T-helper 22 cell (primary cell): ENCODE results near the gene TRIM14.
"Not testable (repeated sequence)": the region's sequence is repeated elsewhere in the genome, so short reads cannot be mapped to it uniquely, and the experiment has no call there.

Source experiments
- DNase-seq: peaks from one replicate; pipeline ENCODE4 v3.0.0-alpha.2; 2020; ENCODE audit warnings: low read depth

Gene TRIM14

DNA sequence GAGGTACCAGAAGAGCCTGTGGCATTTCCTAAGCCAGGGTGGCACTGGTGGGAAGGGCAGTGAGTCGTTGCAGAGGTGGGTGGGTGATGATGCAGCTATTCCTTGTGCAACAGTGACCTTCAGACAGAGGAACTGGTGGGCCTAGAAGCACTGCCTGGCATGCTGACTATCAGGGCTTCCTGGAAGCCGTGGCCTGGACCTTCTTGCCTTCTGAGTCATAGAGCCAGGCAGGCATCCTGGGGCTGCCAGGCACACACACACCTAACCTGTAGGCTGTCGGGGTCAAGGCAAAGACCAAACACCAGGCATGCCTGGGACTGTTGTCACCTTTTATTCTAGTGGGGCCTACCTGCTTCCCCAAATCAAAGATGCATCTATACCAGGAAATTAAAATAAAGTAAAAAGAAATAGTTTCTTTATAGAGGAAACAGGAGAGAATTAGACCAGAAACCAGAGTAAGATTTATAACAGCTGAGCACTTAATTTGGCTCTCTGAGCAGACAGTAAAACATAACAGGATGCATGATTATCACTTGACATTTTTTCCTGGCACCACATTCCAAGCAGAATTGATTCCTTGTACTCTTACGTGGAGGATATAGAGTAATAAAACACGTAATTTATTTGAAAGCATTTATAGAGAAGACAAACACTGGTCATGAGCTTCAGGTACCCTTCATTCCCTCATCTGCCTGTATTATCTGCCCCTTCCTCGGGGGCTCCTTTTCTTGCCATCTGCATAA, 37.4 kb downstream of the TRIM14 start:
- DNase-seq = no peak

GRCh38 chr9:98080780-98081179, 38.2 kb downstream of the TRIM14 start:
- no peak for DNase-seq

DNA sequence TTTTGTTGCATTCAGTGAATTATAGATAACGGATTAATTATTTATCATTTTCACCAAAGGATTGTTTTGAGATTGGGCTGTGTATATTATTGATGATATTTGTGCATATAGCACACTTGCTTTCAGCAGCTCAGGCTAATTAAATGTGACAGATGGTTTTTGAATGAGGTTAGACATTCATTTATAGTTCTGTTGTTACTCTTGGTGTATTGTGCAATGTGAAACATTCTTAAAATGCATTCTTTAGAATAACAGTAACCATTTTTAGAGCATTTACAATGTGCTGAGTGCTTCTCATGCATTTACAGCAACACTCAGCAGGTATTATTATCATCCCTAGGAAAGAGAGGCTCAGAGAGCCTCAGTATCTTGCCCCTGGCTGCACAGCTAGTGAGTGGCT, 38.7 kb downstream of the TRIM14 start:
- no peak for DNase-seq

GRCh38 chr9:98078895-98079294, 40.1 kb downstream of the TRIM14 start:
- no peak for DNase-seq

DNA sequence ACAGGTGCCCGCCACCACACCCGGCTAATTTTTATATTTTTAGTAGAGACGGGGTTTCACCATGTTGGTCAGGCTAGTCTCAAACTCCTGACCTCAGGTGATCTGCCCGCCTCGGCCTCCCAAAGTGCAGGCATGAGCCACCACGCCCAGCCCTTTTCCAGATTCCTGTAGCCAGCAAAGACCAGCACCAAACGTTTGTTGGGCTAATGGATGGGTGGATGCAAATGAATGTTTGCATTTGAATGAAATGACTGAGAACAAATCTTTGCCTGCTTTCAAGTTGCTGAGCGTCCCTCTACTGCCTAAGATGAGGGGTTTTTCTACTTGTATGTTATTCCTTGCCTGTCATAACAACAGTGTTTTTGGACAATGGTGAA, 42.5 kb downstream of the TRIM14 start:
- not testable (repeated sequence) for DNase-seq

GRCh38 chr9:98075332-98075805, 43.7 kb downstream of the TRIM14 start:
- DNase-seq = no peak

GRCh38 chr9:98074115-98074990, 44.7 kb downstream of the TRIM14 start:
- peak; percentile 29 for DNase-seq

- DNase-seq = no peak
Measured at GRCh38 chr9:98071737-98072136, 47.3 kb downstream of the TRIM14 start.

GRCh38 chr9:98070704-98071103, 48.3 kb downstream of the TRIM14 start:
- no peak for DNase-seq

DNA sequence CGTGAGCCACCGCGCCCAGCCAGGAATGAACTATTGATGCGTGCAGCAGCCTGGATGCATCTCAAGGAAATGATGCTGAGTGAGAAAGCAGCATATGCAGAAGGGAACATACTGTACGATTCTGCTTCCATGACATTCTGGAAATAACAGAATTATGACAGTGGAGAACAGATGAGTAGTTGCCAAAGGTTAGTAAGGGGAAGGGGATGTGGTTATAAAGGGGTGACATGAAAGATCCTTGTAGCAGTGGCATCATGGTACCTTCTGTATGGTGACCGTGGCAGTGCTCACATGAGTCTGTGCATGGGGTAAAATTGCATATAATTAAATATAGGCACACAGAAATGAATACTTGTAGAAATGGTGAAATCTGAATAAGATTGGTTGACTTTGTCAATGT, 49.5 kb downstream of the TRIM14 start:
- DNase-seq = no peak

DNA sequence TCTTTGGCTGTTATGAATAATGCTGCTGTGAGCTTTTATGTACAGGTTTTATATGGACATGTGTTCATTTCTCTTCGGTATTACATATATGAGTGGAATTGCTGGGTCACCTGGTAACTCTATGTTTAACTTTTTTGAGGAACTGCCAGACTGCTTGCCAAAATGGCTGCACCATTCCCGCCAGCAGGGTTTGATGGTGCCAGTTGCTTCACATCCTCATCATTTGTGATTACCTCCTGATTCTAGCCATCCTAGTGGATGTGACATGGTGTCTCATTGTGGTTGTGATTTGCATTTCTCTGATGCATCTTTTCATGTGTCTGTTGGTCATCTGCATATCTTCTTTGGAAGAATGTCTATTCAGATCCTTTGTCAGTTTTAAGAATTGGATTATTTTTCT, 51.8 kb downstream of the TRIM14 start:
- DNase-seq = no peak

GRCh38 chr9:98066235-98066634, 52.8 kb downstream of the TRIM14 start:
- no peak for DNase-seq

DNA sequence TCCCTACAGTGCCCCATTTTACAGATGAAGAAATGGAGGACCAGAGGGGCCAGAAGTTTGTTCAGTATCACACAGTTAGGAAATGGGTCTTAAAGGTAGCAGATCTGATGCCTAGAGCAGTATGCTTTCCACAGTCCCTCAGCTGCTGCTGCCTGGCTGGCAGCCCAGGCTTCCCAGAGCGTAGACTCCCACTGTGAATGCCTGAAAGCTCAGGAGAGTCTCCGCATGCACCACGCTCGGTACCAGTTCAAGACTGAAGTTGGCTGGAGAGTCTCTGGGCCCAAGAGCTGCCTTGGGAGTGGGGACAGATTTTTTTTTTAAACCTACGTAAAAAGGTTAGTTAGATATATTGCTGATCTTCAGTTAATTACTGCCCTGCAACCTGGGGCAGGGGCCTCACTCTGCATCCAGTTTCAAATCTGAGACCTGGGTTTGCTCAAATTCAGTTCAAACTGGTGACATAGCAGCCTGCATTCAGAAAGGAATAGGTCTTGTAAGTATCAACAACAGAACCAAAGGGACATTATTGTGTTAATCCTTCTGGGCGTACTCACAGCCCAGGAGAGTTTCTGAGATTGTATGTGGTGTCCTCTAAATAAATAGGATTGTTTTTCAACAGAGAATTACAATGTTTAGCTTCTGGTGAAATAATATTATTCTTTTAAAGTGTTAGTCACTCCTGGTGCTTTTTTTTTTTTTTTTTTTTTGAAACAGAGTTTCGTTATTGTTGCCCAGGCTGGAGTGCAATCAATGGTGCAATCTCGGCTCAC, 54.2 kb downstream of the TRIM14 start:
- no peak for DNase-seq

GRCh38 chr9:98062161-98062560, 56.9 kb downstream of the TRIM14 start:
- DNase-seq = no peak

GRCh38 chr9:98057138-98057799, 61.8 kb downstream of the TRIM14 start:
- no peak for DNase-seq

DNA sequence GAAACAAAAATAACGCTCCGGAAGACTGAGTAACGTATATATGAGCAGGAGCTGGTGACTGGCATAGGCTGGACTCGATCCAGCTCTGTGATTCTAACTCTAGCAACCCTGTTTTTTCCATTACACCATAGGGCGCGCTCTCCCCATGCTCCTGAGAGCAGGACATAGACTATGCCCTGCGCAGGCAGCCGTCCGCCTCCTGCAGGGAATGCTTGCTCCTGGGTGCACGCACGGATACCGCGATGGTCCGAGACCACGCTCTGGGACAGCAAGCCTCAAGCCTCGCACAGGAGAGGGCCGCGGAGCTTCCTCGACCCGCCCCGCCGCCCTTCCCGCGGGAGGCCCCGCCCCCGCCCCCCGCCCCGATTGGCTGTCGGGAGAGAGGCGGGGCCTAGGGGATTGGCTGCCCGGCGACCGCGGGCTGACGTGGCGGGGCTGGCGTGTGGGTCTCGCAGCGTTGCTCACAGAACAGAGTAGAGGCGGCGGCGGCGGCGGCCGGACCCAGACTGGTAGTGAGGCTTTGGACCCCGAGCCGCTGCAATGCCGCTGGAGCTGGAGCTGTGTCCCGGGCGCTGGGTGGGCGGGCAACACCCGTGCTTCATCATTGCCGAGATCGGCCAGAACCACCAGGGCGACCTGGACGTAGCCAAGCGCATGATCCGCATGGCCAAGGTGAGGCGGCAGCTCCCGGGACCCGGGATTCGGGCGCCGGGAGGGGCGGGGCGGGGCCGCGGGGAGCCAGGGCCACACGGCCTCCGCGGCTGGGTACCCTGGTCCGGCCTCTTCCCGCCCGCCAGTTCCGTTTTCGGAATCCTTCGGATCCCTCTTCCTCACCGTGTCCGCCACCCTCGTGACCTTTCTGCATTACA, 62.5 kb downstream of the TRIM14 start, which contains the start of gene NANS:
Gene NANS, plus strand, starts transcription at position 464 of the 869 bp plus-strand sequence. Its CDS starts 77 bp downstream, at position 541.
- DNase-seq = peak; percentile 86

DNA sequence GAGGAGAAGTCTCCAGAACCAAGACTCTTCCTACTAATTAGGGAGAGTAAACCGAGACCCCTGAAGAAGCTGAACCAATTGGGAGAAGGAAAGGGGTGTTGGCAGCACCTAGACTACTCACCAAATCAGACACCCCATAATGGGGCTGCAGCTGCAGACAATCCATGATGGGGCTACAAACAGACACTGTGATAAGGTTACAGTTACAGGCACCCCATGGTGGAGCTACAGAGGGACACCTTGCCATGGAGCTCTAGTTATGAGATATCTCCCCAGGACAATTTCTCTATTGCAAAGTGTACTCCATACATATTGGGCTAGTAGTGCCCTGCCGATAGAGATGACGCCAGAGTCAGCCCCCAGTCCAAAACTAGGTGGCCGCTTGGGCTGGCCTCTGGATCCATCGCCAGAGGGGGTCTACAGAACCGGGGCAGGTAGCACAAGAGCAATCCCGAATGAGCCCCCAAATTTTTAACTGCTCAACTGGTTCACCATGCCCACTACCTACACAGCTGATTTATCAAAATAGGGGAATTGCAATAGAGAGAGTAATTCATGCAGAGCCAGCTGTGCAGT, 64.6 kb downstream of the TRIM14 start:
- no peak for DNase-seq

DNA sequence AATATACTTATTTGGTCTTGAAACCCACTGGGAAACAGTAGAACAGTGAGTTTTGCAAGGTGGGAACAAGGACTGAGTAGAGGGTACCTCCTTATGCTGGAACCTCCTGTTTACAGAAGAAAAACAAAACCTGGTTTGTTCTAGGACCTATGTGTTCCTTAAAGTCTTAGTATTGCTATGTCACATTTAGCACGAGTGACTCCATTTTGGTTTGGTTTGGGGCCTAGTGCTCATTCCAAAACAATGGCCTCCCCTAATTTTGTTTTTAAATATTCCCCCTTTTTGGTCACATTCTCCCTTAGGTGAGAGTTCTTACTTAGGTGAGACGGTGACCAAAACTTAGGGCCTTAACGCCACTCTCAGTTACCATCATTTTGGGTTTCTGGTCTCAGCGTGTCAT, 68.7 kb downstream of the TRIM14 start:
- no peak for DNase-seq

DNA sequence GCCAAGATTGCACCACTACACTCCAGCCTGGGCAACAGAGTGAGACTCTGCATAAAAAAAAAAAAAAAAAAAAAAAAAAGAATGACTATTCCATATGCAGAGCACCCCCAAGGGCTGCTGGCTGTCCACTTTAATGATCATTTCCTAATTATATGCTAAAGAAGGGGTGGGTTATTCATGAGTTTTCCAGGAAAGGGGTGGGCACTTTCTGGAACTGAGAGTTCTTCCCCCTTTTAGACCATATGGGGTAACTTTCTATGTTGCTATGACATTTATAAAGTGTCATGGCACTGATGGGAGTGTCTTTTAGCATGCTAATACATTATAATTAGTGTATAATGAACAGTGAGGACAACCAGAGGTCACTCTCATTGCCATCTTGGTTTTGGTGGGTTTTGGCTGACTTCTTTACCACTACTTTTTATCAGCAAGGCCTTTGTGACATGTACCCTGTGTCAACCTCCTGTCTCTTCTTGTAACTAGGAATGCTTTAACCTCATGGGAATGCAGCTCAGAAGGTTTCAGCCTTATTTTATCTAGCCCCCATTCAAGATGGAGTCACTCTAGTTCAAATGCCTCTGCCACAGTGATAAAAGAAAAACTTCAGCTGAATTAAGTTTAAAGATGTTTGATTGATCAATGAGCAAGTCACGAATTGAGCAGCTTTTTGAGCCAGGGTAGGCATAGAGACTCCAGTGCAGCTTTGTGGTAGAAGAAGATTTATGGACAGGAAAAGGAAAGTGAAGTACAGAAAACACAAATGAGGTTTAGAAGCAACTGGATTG, 69.5 kb downstream of the TRIM14 start:
- DNase-seq = no peak

GRCh38 chr9:98047002-98047401, 72.0 kb downstream of the TRIM14 start:
- no peak for DNase-seq
